HG03520 (cell line): Measurements from ENCODE around the gene COG1.

Source experiments
- ATAC-seq: cut with Tn5 transposase; IDR thresholded peaks from one replicate; pipeline ENCODE4 v1.9.1; 2021; ENCODE audit warnings: mild to moderate bottlenecking, moderate library complexity; ENCODE audit not compliant: unreplicated experiment

The COG1 gene

GRCh38 chr17:73170324-73170723, 22.5 kb upstream of the COG1 start:
- no peak for ATAC-seq

- no peak for ATAC-seq
These were observed 20.6 kb upstream of the COG1 start for GRCh38 chr17:73172252-73172651.

- ATAC-seq: no peak
These were observed 18.7 kb upstream of the COG1 start for GRCh38 chr17:73174126-73174525.

- ATAC-seq: no peak
These were observed 16.8 kb upstream of the COG1 start for GRCh38 chr17:73175962-73176565.

GRCh38 chr17:73179387-73179786, 13.5 kb upstream of the COG1 start:
- no peak for ATAC-seq

- no peak for ATAC-seq
These were observed 13.0 kb upstream of the COG1 start for GRCh38 chr17:73179878-73180277.

GRCh38 chr17:73182616-73183310, 10.1 kb upstream of the COG1 start:
- ATAC-seq: no peak

GRCh38 chr17:73184136-73184993, 8.5 kb upstream of the COG1 start:
- no peak for ATAC-seq

- no peak for ATAC-seq
These were observed 6.4 kb upstream of the COG1 start for GRCh38 chr17:73186283-73187050.

- ATAC-seq: no peak
These were observed 5.6 kb upstream of the COG1 start for GRCh38 chr17:73187203-73187769.

GRCh38 chr17:73188011-73188410, 4.8 kb upstream of the COG1 start:
- no peak for ATAC-seq

GRCh38 chr17:73189417-73190099, 3.3 kb upstream of the COG1 start:
- ATAC-seq: no peak

- no peak for ATAC-seq
These were observed 1.2 kb upstream of the COG1 start for GRCh38 chr17:73191443-73192205.

- peak; percentile 45 for ATAC-seq
These were observed 505 bp upstream of the COG1 start for GRCh38 chr17:73192206-73192893.

GRCh38 chr17:73194514-73195222, 1.8 kb downstream of the COG1 start:
- no peak for ATAC-seq

- ATAC-seq: no peak
These were observed 3.6 kb downstream of the COG1 start for GRCh38 chr17:73196500-73196899.

GRCh38 chr17:73197161-73197560, 4.3 kb downstream of the COG1 start:
- no peak for ATAC-seq

GRCh38 chr17:73198201-73198929, 5.5 kb downstream of the COG1 start:
- ATAC-seq: no peak
